SU-DHL-6 (cell line): ENCODE data around the gene L3HYPDH.

Experiments
- H2AFZ ChIP-seq: fragments of 200-600 bp; sonication (generic); 2 replicates; pipeline ENCODE4 v1.6.1; 2014; ENCODE audit warnings: low read depth, mild to moderate bottlenecking, moderate library complexity, mixed read lengths, antibody characterized with exemption, low read length; ENCODE audit not compliant: severe bottlenecking
- H3F3A ChIP-seq: fragments of 200-600 bp; shearing (Covaris generic); 2 replicates; pipeline ENCODE4 v1.6.0; 2016; ENCODE audit warnings: antibody characterized with exemption, mild to moderate bottlenecking; ENCODE audit not compliant: insufficient read depth
- H3K27ac ChIP-seq: fragments of 200-600 bp; sonication (generic); 2 replicates; pipeline ENCODE4 v1.5.1; 2016; ENCODE audit warnings: low read depth, mild to moderate bottlenecking, low read length, moderate library complexity, mixed read lengths
- H3K27me3 ChIP-seq: fragments of 200-600 bp; sonication (generic), shearing (Covaris generic); 2 replicates; pipeline ENCODE4 v1.6.0; 2014; ENCODE audit warnings: mild to moderate bottlenecking, low read length
- H3K36me3 ChIP-seq: fragments of 200-600 bp; sonication (generic); 2 replicates; pipeline ENCODE4 v1.6.1; 2014; ENCODE audit warnings: mild to moderate bottlenecking, low read length, mixed read lengths
- H3K4me2 ChIP-seq: fragments of 300-600, 200-600 bp; shearing (Covaris generic), sonication (generic); 2 replicates; pipeline ENCODE4 v1.6.0; 2014; ENCODE audit warnings: low read length, low read depth, mild to moderate bottlenecking; ENCODE audit not compliant: poor library complexity, severe bottlenecking
- H3K4me3 ChIP-seq: fragments of 200-600 bp; sonication (generic); 2 replicates; pipeline ENCODE4 v1.5.1; 2014; ENCODE audit warnings: antibody characterized with exemption, low read length, mild to moderate bottlenecking, mixed read lengths; ENCODE audit not compliant: insufficient read depth, poor library complexity, severe bottlenecking
- H3K79me2 ChIP-seq: fragments of 200-600 bp; sonication (generic); 2 replicates; pipeline ENCODE4 v1.6.1; 2014; ENCODE audit warnings: mild to moderate bottlenecking, low read length, moderate library complexity; ENCODE audit not compliant: insufficient read depth
- H3K9ac ChIP-seq: fragments of 200-600 bp; sonication (generic); 2 replicates; pipeline ENCODE4 v1.7.0; 2014; ENCODE audit warnings: mild to moderate bottlenecking, low read length
- H3K9me2 ChIP-seq: fragments of 200-600 bp; sonication (generic); replicated peaks from 2 replicates; pipeline ENCODE4 v1.6.1; 2014; ENCODE audit warnings: low read length; ENCODE audit not compliant: insufficient read depth
- H3K9me3 ChIP-seq: fragments of 200-600 bp; sonication (generic); 2 replicates; pipeline ENCODE4 v1.6.1; 2014; ENCODE audit warnings: low read length, mixed read lengths; ENCODE audit not compliant: insufficient read depth
- H4K20me1 ChIP-seq: fragments of 200-600 bp; sonication (generic); 2 replicates; pipeline ENCODE4 v1.6.1; 2014; ENCODE audit warnings: low read depth, mild to moderate bottlenecking, antibody characterized with exemption, low read length, moderate library complexity, mixed read lengths
- EZH2phosphoT487 ChIP-seq: fragments of 200-600 bp; sonication (generic), shearing (Covaris generic); conservative IDR thresholded peaks from 2 replicates; pipeline ENCODE4 v1.6.1; 2018; ENCODE audit warnings: mild to moderate bottlenecking, antibody characterized with exemption, low read length, moderate library complexity, mixed read lengths
- TF ChIP-seq, protein P1 (sequence below): fragments of 200-600 bp; sonication (generic); IDR thresholded peaks from one replicate; pipeline ENCODE4 v1.5.1; 2017; ENCODE audit warnings: antibody characterized with exemption, mild to moderate bottlenecking, low read length, moderate library complexity; ENCODE audit not compliant: insufficient read depth, poor library complexity, severe bottlenecking

L3HYPDH gene

DNA sequence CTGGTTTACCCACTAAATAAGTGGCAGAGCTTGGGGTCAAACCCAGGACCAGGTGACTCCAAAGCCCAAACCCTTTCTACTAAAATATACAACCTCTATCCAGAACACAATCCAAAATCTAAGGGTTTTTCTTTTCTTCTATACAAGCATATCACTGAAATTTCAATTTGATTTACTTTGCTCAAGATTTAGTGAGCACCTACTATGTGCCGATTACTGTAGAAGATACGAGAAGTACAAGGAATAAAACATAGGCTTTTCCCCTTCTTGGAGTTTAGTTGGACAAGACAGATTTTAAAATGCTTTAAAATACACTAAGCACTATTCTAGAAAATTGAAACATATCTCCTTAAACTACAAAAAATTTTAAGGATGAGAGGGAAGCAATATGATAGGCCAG lies 2.8 kb downstream of the L3HYPDH start:
- H3K27me3 ChIP-seq = no peaks in the 10 kb centered on the region
- TF ChIP-seq, protein P1, sequence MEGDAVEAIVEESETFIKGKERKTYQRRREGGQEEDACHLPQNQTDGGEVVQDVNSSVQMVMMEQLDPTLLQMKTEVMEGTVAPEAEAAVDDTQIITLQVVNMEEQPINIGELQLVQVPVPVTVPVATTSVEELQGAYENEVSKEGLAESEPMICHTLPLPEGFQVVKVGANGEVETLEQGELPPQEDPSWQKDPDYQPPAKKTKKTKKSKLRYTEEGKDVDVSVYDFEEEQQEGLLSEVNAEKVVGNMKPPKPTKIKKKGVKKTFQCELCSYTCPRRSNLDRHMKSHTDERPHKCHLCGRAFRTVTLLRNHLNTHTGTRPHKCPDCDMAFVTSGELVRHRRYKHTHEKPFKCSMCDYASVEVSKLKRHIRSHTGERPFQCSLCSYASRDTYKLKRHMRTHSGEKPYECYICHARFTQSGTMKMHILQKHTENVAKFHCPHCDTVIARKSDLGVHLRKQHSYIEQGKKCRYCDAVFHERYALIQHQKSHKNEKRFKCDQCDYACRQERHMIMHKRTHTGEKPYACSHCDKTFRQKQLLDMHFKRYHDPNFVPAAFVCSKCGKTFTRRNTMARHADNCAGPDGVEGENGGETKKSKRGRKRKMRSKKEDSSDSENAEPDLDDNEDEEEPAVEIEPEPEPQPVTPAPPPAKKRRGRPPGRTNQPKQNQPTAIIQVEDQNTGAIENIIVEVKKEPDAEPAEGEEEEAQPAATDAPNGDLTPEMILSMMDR = no peak
- TF ChIP-seq EZH2phosphoT487 = no peak
- H2AFZ ChIP-seq = no peak overlapping the region
- H3K9me3 ChIP-seq = no peaks in the 10 kb centered on the region
- no peaks in the 10 kb centered on the region for H3K9me2 ChIP-seq
- peaks cover 4% of the 10 kb centered on the region; the same call in 1 of the 2 replicates for H3F3A ChIP-seq
- 0 out of 2 replicates have a peak overlapping the region, but pooled peaks have one; percentile 91 for H3K9ac ChIP-seq
- H3K27ac ChIP-seq = no peak overlapping the region
- H3K4me3 ChIP-seq = no peak overlapping the region
- H3K4me2 ChIP-seq = peak overlapping the region; percentile 78
- H3K36me3 ChIP-seq = peaks cover under 1% of the 10 kb centered on the region; the same call in 1 of the 2 replicates
- peaks cover 51% of the 10 kb centered on the region for H3K79me2 ChIP-seq
- H4K20me1 ChIP-seq = no peaks in the 10 kb centered on the region

GRCh38 chr14:59480166-59480565 lies 4.0 kb downstream of the L3HYPDH start:
- Histone ChIP-seq H3K27ac (no peak overlapping the region), H3K9me3 (no peaks in the 10 kb centered on the region), H3K36me3 (peaks cover 3% of the 10 kb centered on the region; the same call in 1 of the 2 replicates), H3K9ac (no peak overlapping the region), H3K27me3 (no peaks in the 10 kb centered on the region), H4K20me1 (no peaks in the 10 kb centered on the region), H3K4me2 (peak overlapping the region; percentile 78), H3F3A (peaks cover 4% of the 10 kb centered on the region; the same call in 1 of the 2 replicates), H3K4me3 (no peak overlapping the region), H2AFZ (no peak overlapping the region), H3K9me2 (no peaks in the 10 kb centered on the region), H3K79me2 (peaks cover 38% of the 10 kb centered on the region)
- TF ChIP-seq, protein P1 = no peak
- no peak for TF ChIP-seq EZH2phosphoT487

GRCh38 chr14:59478540-59478939 lies 5.7 kb downstream of the L3HYPDH start:
- H3K36me3 ChIP-seq = peaks cover 8% of the 10 kb centered on the region; the same call in 1 of the 2 replicates
- no peaks in the 10 kb centered on the region for H4K20me1 ChIP-seq
- H3K27ac ChIP-seq = no peak overlapping the region
- H3K4me2 ChIP-seq = no peak overlapping the region
- H2AFZ ChIP-seq = no peak overlapping the region
- no peak overlapping the region for H3K9ac ChIP-seq
- no peaks in the 10 kb centered on the region for H3K9me3 ChIP-seq
- H3K79me2 ChIP-seq = peaks cover 26% of the 10 kb centered on the region
- peaks cover 4% of the 10 kb centered on the region; the same call in 1 of the 2 replicates for H3F3A ChIP-seq
- H3K4me3 ChIP-seq = no peak overlapping the region
- H3K27me3 ChIP-seq = no peaks in the 10 kb centered on the region
- TF ChIP-seq, protein P1 = no peak
- no peak for TF ChIP-seq EZH2phosphoT487
- no peaks in the 10 kb centered on the region for H3K9me2 ChIP-seq
